Liver (tissue), 9 donors: ENCODE measurements around the gene KIF26A. TPM values are rescaled to one million over a fixed set of nuclear protein-coding genes. Genes with fewer than 3 reads are reported as not detected.

Experiments
- DNase-seq: peaks from one replicate; pipeline ENCODE4 v3.0.0-alpha.2; 2017; ENCODE audit warnings: low spot score
- H3K27ac ChIP-seq, 2 donors: one replicate each; pipeline ENCODE4 v1.7.0; 2013; ENCODE audit warnings: inconsistent platforms in 2 of 2, low read length in 2 of 2, control low read depth in 1 of 2, low read depth in 1 of 2, mild to moderate bottlenecking in 1 of 2
- H3K27me3 ChIP-seq, 4 donors: one replicate each; pipeline versions ENCODE4 v1.6.1 to v1.7.0; 2013; ENCODE audit warnings: low read length in 3 of 4, inconsistent platforms in 1 of 4, mild to moderate bottlenecking in 1 of 4, moderate library complexity in 1 of 4; ENCODE audit not compliant: control insufficient read depth in 4 of 4, insufficient read depth in 4 of 4
- H3K36me3 ChIP-seq, 4 donors: one replicate each; pipeline versions ENCODE4 v1.6.1 to v1.7.0; 2013; ENCODE audit warnings: low read length in 3 of 4, mild to moderate bottlenecking in 3 of 4, low read depth in 1 of 4, moderate library complexity in 1 of 4; ENCODE audit not compliant: control insufficient read depth in 4 of 4, insufficient read depth in 3 of 4
- H3K4me1 ChIP-seq, 4 donors: one replicate each; pipeline versions ENCODE4 v1.6.1 to v1.7.0; 2013; ENCODE audit warnings: low read length in 3 of 4, mild to moderate bottlenecking in 3 of 4, moderate library complexity in 1 of 4; ENCODE audit not compliant: control insufficient read depth in 4 of 4, insufficient read depth in 4 of 4
- H3K4me3 ChIP-seq, 3 donors: one replicate each; pipeline versions ENCODE4 v1.6.1 to v1.7.0; 2013; ENCODE audit warnings: low read length in 3 of 3, control low read depth in 1 of 3, low read depth in 1 of 3, mild to moderate bottlenecking in 1 of 3
- H3K9ac ChIP-seq, 2 donors: one replicate each; pipeline ENCODE4 v1.7.0; 2013; ENCODE audit warnings: low read length in 2 of 2, mild to moderate bottlenecking in 2 of 2, moderate library complexity in 2 of 2, control low read depth in 1 of 2, low read depth in 1 of 2
- H3K9me3 ChIP-seq, 4 donors: one replicate each; pipeline versions ENCODE4 v1.6.1 to v1.7.0; 2013; ENCODE audit warnings: low read length in 3 of 4; ENCODE audit not compliant: control insufficient read depth in 4 of 4
- CTCF ChIP-seq: fragments of 150-350 bp; IDR thresholded peaks from 2 replicates; pipeline ENCODE4 v1.5.1; 2017; ENCODE audit warnings: improper control_type of control experiment, low read depth, low read length; ENCODE audit not compliant: missing input control
- FOXA1 ChIP-seq: IDR thresholded peaks from 2 replicates; pipeline ENCODE4 v1.6.1; 2016; ENCODE audit warnings: antibody characterized with exemption
- FOXA2 ChIP-seq: IDR thresholded peaks from 2 replicates; pipeline ENCODE4 v1.6.1; 2016; ENCODE audit warnings: antibody characterized with exemption
- GABPA ChIP-seq, 2 donors: IDR thresholded peaks in 1 of 2; conservative IDR thresholded peaks in 1 of 2; 2 replicates each; pipeline ENCODE4 v1.6.1; 2016; ENCODE audit warnings: antibody characterized with exemption in 2 of 2, mild to moderate bottlenecking in 1 of 2, moderate library complexity in 1 of 2
- HNF4A ChIP-seq, 2 donors: conservative IDR thresholded peaks; 2 replicates each; pipeline ENCODE4 v1.6.1; 2016; ENCODE audit warnings: antibody characterized with exemption in 2 of 2, mild to moderate bottlenecking in 2 of 2
- HNF4G ChIP-seq: IDR thresholded peaks from 2 replicates; pipeline ENCODE4 v1.6.1; 2016; ENCODE audit warnings: antibody characterized with exemption
- JUND ChIP-seq, 2 donors: IDR thresholded peaks; 2 replicates each; pipeline ENCODE4 v1.6.1; 2016; ENCODE audit warnings: antibody characterized with exemption in 2 of 2
- MAX ChIP-seq: IDR thresholded peaks from 2 replicates; pipeline ENCODE4 v1.6.1; 2016; ENCODE audit warnings: antibody characterized with exemption
- NR2F2 ChIP-seq: IDR thresholded peaks from 2 replicates; pipeline ENCODE4 v1.6.1; 2016; ENCODE audit warnings: antibody characterized with exemption
- RAD21 ChIP-seq, 2 donors: IDR thresholded peaks; 2 replicates each; pipeline ENCODE4 v1.6.1; 2016; ENCODE audit warnings: antibody characterized with exemption in 2 of 2, mild to moderate bottlenecking in 2 of 2
- RXRA ChIP-seq, 2 donors: IDR thresholded peaks; 2 replicates each; pipeline ENCODE4 v1.6.1; 2017 to 2018; ENCODE audit warnings: antibody characterized with exemption in 2 of 2, mild to moderate bottlenecking in 1 of 2
- SP1 ChIP-seq: IDR thresholded peaks from 2 replicates; pipeline ENCODE4 v1.6.1; 2018; ENCODE audit warnings: antibody characterized with exemption, mild to moderate bottlenecking
- YY1 ChIP-seq: IDR thresholded peaks from 2 replicates; pipeline ENCODE4 v1.6.1; 2016; ENCODE audit warnings: antibody characterized with exemption, mild to moderate bottlenecking
- WGBS: extraction: QIAGEN DNeasy Blood & Tissue Kit; methylation state at CpG from one replicate; pipeline ENCODE4 v1.1.7; 2013; 5-methylcytosine and 5-hydroxymethylcytosine counted together
- polyA plus RNA-seq, 2 donors: library from polyadenylated mRNA; stranded (reverse) in 1 of 2; unstranded in 1 of 2; fragments of 200-250 nt in 1 of 2; fragments of >200 nt in 1 of 2; fragmentation: Nextera tagmentation in 1 of 2; extraction: Ambion mirVana in 1 of 2; gene quantifications; one replicate each; pipeline versions ENCODE4 v1.2.1 to v1.2.3, GENCODE V29; 2013 to 2015
- total RNA-seq, 2 donors: library from RNA; depleted of rRNA; stranded (reverse); fragments of >200 nt; gene quantifications; one replicate each; pipeline ENCODE4 v1.2.3, GENCODE V29; 2014
- TF ChIP-seq, protein P1 (sequence below): IDR thresholded peaks from 2 replicates; pipeline ENCODE4 v1.6.1; 2016; ENCODE audit warnings: antibody characterized with exemption
- TF ChIP-seq, protein P2 (sequence below): IDR thresholded peaks from 2 replicates; pipeline ENCODE4 v1.6.1; 2016; ENCODE audit warnings: antibody characterized with exemption
- donor health status: healthy.
- donor health status: healthy.
- donor health status: healthy.
- donor health status: healthy.
- donor health status: healthy.

The KIF26A gene
- total and polyA plus RNA-seq, 4 donors: 0.07 to 10.2 (median 1.3) TPM

DNA sequence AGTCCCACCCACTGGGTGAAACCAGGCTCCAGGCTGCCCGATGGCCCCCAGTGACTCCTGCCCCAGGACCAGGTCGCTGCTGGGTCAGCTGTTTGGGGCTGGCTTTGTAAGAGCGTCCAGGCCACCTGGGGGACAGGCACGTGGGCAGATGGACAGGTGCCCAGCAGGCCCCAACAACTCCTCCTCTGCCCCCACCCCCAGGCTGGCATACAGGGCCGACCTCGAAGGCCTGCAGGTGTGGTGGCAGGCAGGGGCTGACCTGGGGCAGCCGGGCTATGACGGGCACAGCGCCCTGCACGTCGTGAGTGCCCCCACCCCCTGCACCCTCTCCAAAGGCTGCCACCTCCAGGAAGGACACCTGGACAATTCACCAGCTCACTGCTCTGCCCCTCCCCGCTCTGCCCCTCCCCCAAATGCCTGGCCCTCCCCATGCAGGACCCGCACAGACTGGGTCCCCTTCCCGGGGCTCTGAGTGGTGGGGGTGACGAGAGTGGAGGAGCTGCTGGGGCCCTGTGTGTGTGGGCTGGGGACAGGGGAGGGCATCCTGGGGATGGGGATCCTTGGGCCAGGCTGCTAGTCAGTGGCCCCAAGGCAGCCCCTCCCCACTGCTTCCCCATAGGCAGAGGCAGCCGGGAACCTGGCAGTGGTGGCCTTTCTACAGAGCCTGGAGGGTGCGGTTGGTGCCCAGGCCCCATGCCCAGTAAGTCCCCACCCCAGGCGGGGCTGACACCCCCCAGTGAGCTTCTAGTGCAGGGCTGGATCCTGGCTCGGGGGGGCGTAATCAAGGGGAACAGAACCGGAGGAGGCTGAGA is 26.9 kb upstream of the KIF26A start:
- no peak overlapping the region for H3K9ac ChIP-seq
- H3K36me3 ChIP-seq: peaks cover 0 to 12% (median 1%) of the 10 kb centered on the region in 4 donors
- no peak overlapping the region for H3K4me3 ChIP-seq
- peaks cover 3 to 11% (median 7%) of the 10 kb centered on the region in 4 donors for H3K4me1 ChIP-seq
- WGBS: 76% methylated on average over 21 of the region's 21 CpGs
- TF ChIP-seq NR2F2 (no peak), RXRA (IDR thresholded peaks at IDR 0.05) (no peak), SP1 (no peak), RAD21 (IDR thresholded peaks at IDR 0.05) (no peak), CTCF (no peak), GABPA (IDR thresholded peaks at IDR 0.05 in 1 of 2, conservative IDR thresholded peaks at IDR 0.05 in 1 of 2) (no peak), FOXA1 (no peak), HNF4G (no peak), HNF4A (conservative IDR thresholded peaks at IDR 0.05) (no peak)
- TF ChIP-seq, protein P1, sequence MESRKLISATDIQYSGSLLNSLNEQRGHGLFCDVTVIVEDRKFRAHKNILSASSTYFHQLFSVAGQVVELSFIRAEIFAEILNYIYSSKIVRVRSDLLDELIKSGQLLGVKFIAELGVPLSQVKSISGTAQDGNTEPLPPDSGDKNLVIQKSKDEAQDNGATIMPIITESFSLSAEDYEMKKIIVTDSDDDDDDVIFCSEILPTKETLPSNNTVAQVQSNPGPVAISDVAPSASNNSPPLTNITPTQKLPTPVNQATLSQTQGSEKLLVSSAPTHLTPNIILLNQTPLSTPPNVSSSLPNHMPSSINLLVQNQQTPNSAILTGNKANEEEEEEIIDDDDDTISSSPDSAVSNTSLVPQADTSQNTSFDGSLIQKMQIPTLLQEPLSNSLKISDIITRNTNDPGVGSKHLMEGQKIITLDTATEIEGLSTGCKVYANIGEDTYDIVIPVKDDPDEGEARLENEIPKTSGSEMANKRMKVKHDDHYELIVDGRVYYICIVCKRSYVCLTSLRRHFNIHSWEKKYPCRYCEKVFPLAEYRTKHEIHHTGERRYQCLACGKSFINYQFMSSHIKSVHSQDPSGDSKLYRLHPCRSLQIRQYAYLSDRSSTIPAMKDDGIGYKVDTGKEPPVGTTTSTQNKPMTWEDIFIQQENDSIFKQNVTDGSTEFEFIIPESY: no peak
- H3K27me3 ChIP-seq: no peaks in the 10 kb centered on the region
- H3K27ac ChIP-seq: no peak overlapping the region
- DNase-seq: no peak
- H3K9me3 ChIP-seq: no peaks in the 10 kb centered on the region

DNA sequence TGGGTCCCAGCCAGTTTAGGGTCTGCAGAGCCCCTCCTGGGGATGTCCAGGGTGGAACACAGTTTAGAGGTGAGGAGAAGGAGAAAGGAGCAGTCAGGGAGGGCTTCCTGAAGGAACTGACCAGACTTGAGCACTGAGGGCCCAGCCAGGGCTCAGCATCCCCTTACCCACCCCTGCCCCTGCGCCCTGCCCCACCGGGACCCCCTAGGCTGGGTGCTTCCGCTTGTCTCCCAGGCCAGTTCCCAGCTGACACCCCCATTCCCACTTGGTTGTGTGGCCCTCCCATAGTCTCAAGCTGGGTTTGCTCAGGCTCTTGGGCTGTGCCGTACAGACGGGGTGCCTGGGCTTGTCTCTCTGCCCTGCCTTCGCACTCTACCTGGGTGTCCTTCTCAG is 26.3 kb upstream of the KIF26A start:
- H3K36me3 ChIP-seq: peaks cover 0 to 12% (median 1%) of the 10 kb centered on the region in 4 donors
- TF ChIP-seq FOXA2 (no peak), HNF4A (conservative IDR thresholded peaks at IDR 0.05) (no peak), MAX (no peak), CTCF (no peak), GABPA (IDR thresholded peaks at IDR 0.05 in 1 of 2, conservative IDR thresholded peaks at IDR 0.05 in 1 of 2) (no peak), JUND (IDR thresholded peaks at IDR 0.05) (no peak), YY1 (no peak), NR2F2 (no peak), SP1 (no peak), RXRA (IDR thresholded peaks at IDR 0.05) (no peak), FOXA1 (no peak), RAD21 (IDR thresholded peaks at IDR 0.05) (no peak)
- TF ChIP-seq, protein P2, sequence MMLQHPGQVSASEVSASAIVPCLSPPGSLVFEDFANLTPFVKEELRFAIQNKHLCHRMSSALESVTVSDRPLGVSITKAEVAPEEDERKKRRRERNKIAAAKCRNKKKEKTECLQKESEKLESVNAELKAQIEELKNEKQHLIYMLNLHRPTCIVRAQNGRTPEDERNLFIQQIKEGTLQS: no peak
- TF ChIP-seq, protein P1: no peak
- WGBS: 89% methylated on average over 6 of the region's 6 CpGs
- H3K4me1 ChIP-seq: peaks cover 5 to 14% (median 9%) of the 10 kb centered on the region in 4 donors
- no peak overlapping the region for H3K4me3 ChIP-seq
- H3K27me3 ChIP-seq: no peaks in the 10 kb centered on the region
- no peak for DNase-seq
- H3K27ac ChIP-seq: no peak overlapping the region
- H3K9me3 ChIP-seq: no peaks in the 10 kb centered on the region
- no peak overlapping the region for H3K9ac ChIP-seq
